PC-9 (cell line): ENCODE data around the gene CCDC28B.

ENCODE experiments used
- EZH2 ChIP-seq: fragments of 200-600 bp; sonication (generic); IDR thresholded peaks from 2 replicates; pipeline ENCODE4 v1.8.0; 2017; ENCODE audit warnings: antibody characterized with exemption, low read depth
- TF ChIP-seq, protein P1 (sequence below): fragments of 200-600 bp; sonication (generic); conservative IDR thresholded peaks from 2 replicates; pipeline ENCODE4 v1.6.1; 2017; ENCODE audit warnings: mixed run types, antibody characterized with exemption, mild to moderate bottlenecking, moderate library complexity

- TF ChIP-seq, protein P1, sequence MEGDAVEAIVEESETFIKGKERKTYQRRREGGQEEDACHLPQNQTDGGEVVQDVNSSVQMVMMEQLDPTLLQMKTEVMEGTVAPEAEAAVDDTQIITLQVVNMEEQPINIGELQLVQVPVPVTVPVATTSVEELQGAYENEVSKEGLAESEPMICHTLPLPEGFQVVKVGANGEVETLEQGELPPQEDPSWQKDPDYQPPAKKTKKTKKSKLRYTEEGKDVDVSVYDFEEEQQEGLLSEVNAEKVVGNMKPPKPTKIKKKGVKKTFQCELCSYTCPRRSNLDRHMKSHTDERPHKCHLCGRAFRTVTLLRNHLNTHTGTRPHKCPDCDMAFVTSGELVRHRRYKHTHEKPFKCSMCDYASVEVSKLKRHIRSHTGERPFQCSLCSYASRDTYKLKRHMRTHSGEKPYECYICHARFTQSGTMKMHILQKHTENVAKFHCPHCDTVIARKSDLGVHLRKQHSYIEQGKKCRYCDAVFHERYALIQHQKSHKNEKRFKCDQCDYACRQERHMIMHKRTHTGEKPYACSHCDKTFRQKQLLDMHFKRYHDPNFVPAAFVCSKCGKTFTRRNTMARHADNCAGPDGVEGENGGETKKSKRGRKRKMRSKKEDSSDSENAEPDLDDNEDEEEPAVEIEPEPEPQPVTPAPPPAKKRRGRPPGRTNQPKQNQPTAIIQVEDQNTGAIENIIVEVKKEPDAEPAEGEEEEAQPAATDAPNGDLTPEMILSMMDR = no peak
- no peak for TF ChIP-seq EZH2
Measured at GRCh38 chr1:32195531-32195930, 4.9 kb upstream of the CCDC28B start.
